K562 (cell line): ENCODE data around the gene PRR14. TPM values are rescaled to one million over a fixed set of nuclear protein-coding genes. Genes with fewer than 3 reads are reported as not detected.

Experiments
- AFF4 ChIP-seq: sonication (generic); formaldehyde crosslinking; IDR thresholded peaks from 2 replicates; pipeline ENCODE4 v1.8.0; 2023; ENCODE audit warnings: mild to moderate bottlenecking, missing genetic modification reagents
- E2F3 ChIP-seq: fragments of 250-450 bp; sonication (Bioruptor Pico); IDR thresholded peaks from 2 replicates; pipeline ENCODE4 v1.4.0; 2020; ENCODE audit warnings: mild to moderate bottlenecking
- ETV5 ChIP-seq: sonication (generic); formaldehyde crosslinking; IDR thresholded peaks from 2 replicates; pipeline ENCODE4 v1.4.0; 2020; ENCODE audit warnings: low read depth, mild to moderate bottlenecking, missing genetic modification reagents
- FOXP1 ChIP-seq: sonication (generic); formaldehyde crosslinking; IDR thresholded peaks from 2 replicates; pipeline ENCODE4 v1.8.0; 2022; ENCODE audit warnings: mild to moderate bottlenecking, missing genetic modification reagents
- GABPA ChIP-seq: fragments of 200-800 bp; sonication (Bioruptor generic); conservative IDR thresholded peaks from 2 replicates; pipeline ENCODE4 v1.6.1; 2016; ENCODE audit warnings: low read depth, missing genetic modification characterization, missing compliant biosample characterization
- GATA2 ChIP-seq: sonication (generic); formaldehyde crosslinking; IDR thresholded peaks from 2 replicates; pipeline ENCODE4 v1.4.0; 2020; ENCODE audit warnings: mild to moderate bottlenecking, missing genetic modification reagents
- HDAC8 ChIP-seq: fragments of 450-650 bp; IDR thresholded peaks from 2 replicates; pipeline ENCODE4 v1.6.1; 2016; ENCODE audit warnings: mild to moderate bottlenecking, missing genetic modification characterization, moderate library complexity, missing compliant biosample characterization
- ID3 ChIP-seq, 2 experiments: fragments of 250-450 bp in 1 of 2; fragments of 450-650 bp in 1 of 2; sonication (Bioruptor Pico) in 1 of 2; IDR thresholded peaks; 2 replicates each; pipeline versions ENCODE4 v1.6.1 to v1.8.0; 2016 to 2021; ENCODE audit warnings: mild to moderate bottlenecking in 2 of 2, moderate library complexity in 2 of 2, missing compliant biosample characterization in 1 of 2, missing genetic modification characterization in 1 of 2
- LCOR ChIP-seq: sonication (generic); formaldehyde crosslinking; IDR thresholded peaks from 2 replicates; pipeline ENCODE4 v1.8.0; 2022; ENCODE audit warnings: mild to moderate bottlenecking, missing genetic modification reagents
- PML ChIP-seq: IDR thresholded peaks from 2 replicates; pipeline ENCODE4 v1.6.1; 2012; ENCODE audit warnings: low read length, inconsistent platforms
- STAT5B ChIP-seq: fragments of 250-450 bp; sonication (Bioruptor Pico); IDR thresholded peaks from 2 replicates; pipeline ENCODE4 v1.8.0; 2021; ENCODE audit warnings: mild to moderate bottlenecking, inconsistent platforms
- TCF3 ChIP-seq: sonication (generic); formaldehyde crosslinking; IDR thresholded peaks from 2 replicates; pipeline ENCODE4 v1.4.0; 2020; ENCODE audit warnings: mild to moderate bottlenecking, missing genetic modification reagents
- TRIM28 ChIP-seq: fragments of 450-650 bp; IDR thresholded peaks from 2 replicates; pipeline ENCODE4 v1.6.1; 2017
- ZBTB1 ChIP-seq: sonication (generic); formaldehyde crosslinking; IDR thresholded peaks from 2 replicates; pipeline ENCODE4 v1.8.1; 2023; ENCODE audit warnings: missing genetic modification reagents, low read depth, mild to moderate bottlenecking, borderline replicate concordance
- ZKSCAN1 ChIP-seq: fragments of 150-350 bp; IDR thresholded peaks from 2 replicates; pipeline ENCODE4 v1.6.1; 2016; ENCODE audit warnings: low read depth, low read length
- ZNF12 ChIP-seq: sonication (generic); formaldehyde crosslinking; IDR thresholded peaks from 2 replicates; pipeline ENCODE4 v1.4.0; 2020; ENCODE audit warnings: mild to moderate bottlenecking, missing genetic modification reagents
- ZNF232 ChIP-seq: sonication (generic); formaldehyde crosslinking; IDR thresholded peaks from 2 replicates; pipeline ENCODE4 v1.8.0; 2022; ENCODE audit warnings: mild to moderate bottlenecking, missing genetic modification reagents
- ZNF76 ChIP-seq: fragments of 250-450 bp; sonication (Bioruptor Pico); IDR thresholded peaks from 2 replicates; pipeline ENCODE4 v1.4.0; 2020; ENCODE audit warnings: mild to moderate bottlenecking, moderate library complexity, borderline replicate concordance
- polyA plus RNA-seq, 8 experiments: library from polyadenylated mRNA; depleted of rRNA in 4 of 8; stranded (reverse) in 5 of 8; unstranded in 3 of 8; fragments of >200 nt; fragmentation: Nextera tagmentation in 2 of 8; fragmentation: Illumina TruSeq in 1 of 8; extraction: Ambion mirVana in 2 of 8; extraction: Trizol in 1 of 8; gene quantifications; 2 replicates each; pipeline versions ENCODE4 v1.2.1 to v1.2.3, GENCODE V29; 2011 to 2014; ENCODE audit warnings: inconsistent platforms in 1 of 8, missing spikeins in 1 of 8
- total RNA-seq, 7 experiments: library from RNA; depleted of rRNA in 6 of 7; stranded (reverse); fragments of >200 nt in 6 of 7; fragmentation: Illumina TruSeq in 2 of 7; extraction: Trizol in 2 of 7; gene quantifications; 2 replicates each; pipeline versions ENCODE4 v1.2.1 to v1.2.3, GENCODE V29; 2011 to 2021; ENCODE audit warnings: low replicate concordance in 1 of 7

PRR14 gene
- total and polyA plus RNA-seq, 9 of the 15 experiments (the other 6 are each of a cell fraction or from before 2014, with no cell fraction given), result 2.2 to 63.1 (median 11.5) TPM

GRCh38 chr16:30609002-30609925 is 41.5 kb upstream of the PRR14 start (continued):
- TF ChIP-seq ID3 (CRISPR knock-in tag; IDR thresholded peaks at IDR 0.05) (no peak), ID3 (tag; IDR thresholded peaks at IDR 0.05) (0 out of 2 replicates have a peak, but pooled peaks have one; percentile 26), STAT5B (no peak), ETV5 (CRISPR knock-in tag) (peak; percentile 60; the same call in 1 of the 2 replicates), TCF3 (0 out of 2 replicates have a peak, but pooled peaks have one; percentile 21), PML (peak; percentile 11; the same call in 1 of the 2 replicates), ZNF232 (no peak), ZBTB1 (CRISPR knock-in tag) (0 out of 2 replicates have a peak, but pooled peaks have one; percentile 52), HDAC8 (tag) (no peak), LCOR (CRISPR knock-in tag) (0 out of 2 replicates have a peak, but pooled peaks have one; percentile 51), E2F3 (CRISPR knock-in tag) (no peak), GABPA (tag) (no peak), AFF4 (CRISPR knock-in tag) (peak; percentile 21; the same call in 1 of the 2 replicates), ZNF12 (peak; percentile 73; the same call in 1 of the 2 replicates), ZKSCAN1 (no peak), GATA2 (peak; percentile 17; the same call in 1 of the 2 replicates), TRIM28 (no peak), ZNF76 (CRISPR knock-in tag) (0 out of 2 replicates have a peak, but pooled peaks have one; percentile 8), FOXP1 (CRISPR knock-in tag) (0 out of 2 replicates have a peak, but pooled peaks have one; percentile 23)
